Epidermal melanocyte (primary cell): Measurements from ENCODE around the gene CLCN4.

Experiments
- DNase-seq: peaks from one replicate; pipeline ENCODE4 v3.0.0; 2011; ENCODE audit warnings: low spot score; ENCODE audit not compliant: insufficient read length

CLCN4 gene

GRCh38 chrX:10193587-10193986 lies 36.8 kb downstream of the CLCN4 start:
- DNase-seq = no peak

GRCh38 chrX:10195425-10195824 lies 38.6 kb downstream of the CLCN4 start:
- DNase-seq = no peak

- DNase-seq = no peak
Observed at GRCh38 chrX:10195947-10196346, 39.2 kb downstream of the CLCN4 start.

- no peak for DNase-seq
Observed at GRCh38 chrX:10197279-10198210, 40.8 kb downstream of the CLCN4 start.

- no peak for DNase-seq
Observed at GRCh38 chrX:10198254-10198653, 41.5 kb downstream of the CLCN4 start.

GRCh38 chrX:10199212-10199611 lies 42.4 kb downstream of the CLCN4 start:
- no peak for DNase-seq

GRCh38 chrX:10203617-10204016 lies 46.8 kb downstream of the CLCN4 start:
- DNase-seq = no peak

- DNase-seq = no peak
Observed at GRCh38 chrX:10206317-10206716, 49.5 kb downstream of the CLCN4 start.

- DNase-seq = no peak
Observed at GRCh38 chrX:10208281-10208856, 51.6 kb downstream of the CLCN4 start.

- no peak for DNase-seq
Observed at GRCh38 chrX:10208953-10209352, 52.2 kb downstream of the CLCN4 start.

GRCh38 chrX:10212395-10212794 lies 55.6 kb downstream of the CLCN4 start:
- DNase-seq = no peak

GRCh38 chrX:10213716-10214115 lies 56.9 kb downstream of the CLCN4 start:
- no peak for DNase-seq

GRCh38 chrX:10216208-10216607 lies 59.4 kb downstream of the CLCN4 start:
- no peak for DNase-seq

GRCh38 chrX:10217198-10217597 lies 60.4 kb downstream of the CLCN4 start:
- no peak for DNase-seq

GRCh38 chrX:10221651-10222050 lies 64.9 kb downstream of the CLCN4 start:
- DNase-seq = no peak

GRCh38 chrX:10223276-10223675 lies 66.5 kb downstream of the CLCN4 start:
- no peak for DNase-seq

- DNase-seq = no peak
Observed at GRCh38 chrX:10223781-10224180, 67.0 kb downstream of the CLCN4 start.

GRCh38 chrX:10230222-10230621 lies 73.4 kb downstream of the CLCN4 start:
- DNase-seq = no peak

- DNase-seq = no peak
Observed at GRCh38 chrX:10231461-10231860, 74.7 kb downstream of the CLCN4 start.

GRCh38 chrX:10233173-10233572 lies 76.4 kb downstream of the CLCN4 start:
- no peak for DNase-seq

GRCh38 chrX:10233696-10234095 lies 76.9 kb downstream of the CLCN4 start:
- no peak for DNase-seq

- DNase-seq = no peak
Observed at GRCh38 chrX:10235851-10236250, 79.1 kb downstream of the CLCN4 start.

GRCh38 chrX:10237241-10237640 lies 80.5 kb downstream of the CLCN4 start:
- no peak for DNase-seq
